AG09309 (cell line): ENCODE results near the gene MED12L.

ENCODE experiments used
- DNase-seq: peaks from one replicate; pipeline ENCODE4 v3.0.0-alpha.2; 2010; ENCODE audit warnings: low read depth
- H3K4me3 ChIP-seq: 2 replicates; pipeline ENCODE4 v1.5.1; 2011; ENCODE audit warnings: mild to moderate bottlenecking, low read depth, low read length, moderate library complexity; ENCODE audit not compliant: control insufficient read depth
- CTCF ChIP-seq: IDR thresholded peaks from 2 replicates; pipeline ENCODE4 v1.5.1; 2011; ENCODE audit warnings: mild to moderate bottlenecking, low read depth, low read length, inconsistent platforms; ENCODE audit not compliant: insufficient read depth, control insufficient read depth; ENCODE audit errors: missing control alignments

MED12L gene

GRCh38 chr3:151362751-151363174, 277.3 kb downstream of the MED12L start:
- TF ChIP-seq CTCF, result no peak
- no peak for DNase-seq
- H3K4me3 ChIP-seq, result no peak overlapping the region

- no peak overlapping the region for H3K4me3 ChIP-seq
- no peak for DNase-seq
- TF ChIP-seq CTCF, result no peak
Observed at GRCh38 chr3:151366993-151367392, 281.5 kb downstream of the MED12L start.

GRCh38 chr3:151367448-151367847, 282.0 kb downstream of the MED12L start:
- no peak for DNase-seq
- H3K4me3 ChIP-seq, result no peak overlapping the region
- TF ChIP-seq CTCF, result no peak

- no peak for DNase-seq
- no peak overlapping the region for H3K4me3 ChIP-seq
- no peak for TF ChIP-seq CTCF
Observed at GRCh38 chr3:151371526-151371925, 286.1 kb downstream of the MED12L start.

GRCh38 chr3:151372063-151372820, 286.8 kb downstream of the MED12L start:
- no peak overlapping the region for H3K4me3 ChIP-seq
- no peak for TF ChIP-seq CTCF
- no peak for DNase-seq

DNA sequence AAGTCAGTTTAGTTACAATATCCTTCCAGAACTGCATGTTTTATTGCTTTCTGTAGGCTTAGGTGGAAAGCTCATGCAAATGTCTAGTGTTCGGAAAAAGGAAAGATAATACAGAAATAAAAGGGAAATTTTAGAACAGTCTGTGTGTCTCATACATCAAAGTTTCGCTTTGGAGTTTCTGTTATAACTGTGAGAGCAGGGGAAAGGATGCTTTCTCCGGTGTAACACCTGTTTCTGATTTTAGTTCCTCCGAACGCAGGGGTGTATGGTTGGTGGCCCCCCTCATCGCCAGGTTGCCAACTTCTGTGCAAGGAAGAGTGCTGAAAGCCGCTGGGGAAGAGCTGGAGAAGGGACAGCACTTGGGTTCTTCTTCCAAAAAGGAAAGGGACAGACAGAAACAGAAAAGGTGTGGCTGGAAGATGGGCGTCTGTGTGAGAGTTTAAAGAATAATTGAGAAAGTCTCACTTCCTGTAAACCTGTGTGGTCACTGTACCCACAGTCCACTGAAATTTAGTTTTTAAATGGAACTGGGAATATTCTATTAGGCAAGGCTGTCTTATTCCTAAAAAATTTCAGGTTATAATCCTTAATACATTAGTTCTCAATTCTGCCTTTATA, 292.4 kb downstream of the MED12L start:
- no peak for TF ChIP-seq CTCF
- no peak for DNase-seq
- H3K4me3 ChIP-seq, result no peak overlapping the region
